PC-9 (cell line): ENCODE results near the gene F13A1.

ENCODE experiments used
- CTCF ChIP-seq: fragments of 200-600 bp; sonication (generic); conservative IDR thresholded peaks from 2 replicates; pipeline ENCODE4 v1.6.1; 2017; ENCODE audit warnings: mixed run types, antibody characterized with exemption, mild to moderate bottlenecking, moderate library complexity
- EZH2 ChIP-seq: fragments of 200-600 bp; sonication (generic); IDR thresholded peaks from 2 replicates; pipeline ENCODE4 v1.8.0; 2017; ENCODE audit warnings: antibody characterized with exemption, low read depth

DNA sequence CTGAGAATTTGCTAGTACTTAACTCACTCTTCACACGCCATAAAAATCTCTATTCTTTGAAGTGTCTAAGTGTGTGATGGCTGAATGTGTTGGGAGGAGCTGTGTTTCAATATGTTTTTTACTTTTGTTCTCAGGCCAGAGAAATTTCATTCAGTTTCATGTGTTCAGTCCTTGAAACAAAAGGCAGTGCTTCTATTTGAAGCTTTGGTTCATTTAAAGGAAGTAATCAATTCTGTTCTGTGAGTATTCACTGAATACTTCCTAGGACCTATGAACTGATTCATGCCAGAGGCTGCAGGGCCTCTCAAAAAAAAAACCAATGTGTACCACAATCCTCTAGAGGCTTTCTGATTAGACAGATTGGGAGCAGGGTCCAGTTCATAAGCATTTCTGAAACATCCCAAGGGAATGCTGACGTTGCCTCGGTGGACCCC is 12.4 kb upstream of the F13A1 start:
- TF ChIP-seq CTCF (no peak), EZH2 (no peak)
